Measurements from ENCODE around the gene IFNA21.
"Not testable (repeated sequence)": the region's sequence is repeated elsewhere in the genome, so short reads cannot be mapped to it uniquely, and the experiment has no call there.

GRCh38 chr9:21202105-21202504, 35.6 kb upstream of the IFNA21 start, which contains the start of gene IFNA7:
- TF ChIP-seq CTCF (IDR thresholded peaks at IDR 0.05 in 8 of 11, conservative IDR thresholded peaks at IDR 0.05 in 3 of 11); POLR2A (IDR thresholded peaks at IDR 0.05): not testable (repeated sequence)
